Ishikawa (cell line): ENCODE results near the gene VEGFA.

Source experiments
- CEBPB ChIP-seq: IDR thresholded peaks from 2 replicates; pipeline ENCODE4 v1.6.1; 2012
- CREB1 ChIP-seq: IDR thresholded peaks from 2 replicates; pipeline ENCODE4 v1.6.1; 2012; ENCODE audit warnings: low read depth
- EGR1 ChIP-seq: IDR thresholded peaks from 2 replicates; pipeline ENCODE4 v1.6.1; 2012
- EP300 ChIP-seq: IDR thresholded peaks from 2 replicates; pipeline ENCODE4 v1.6.1; 2012; ENCODE audit warnings: borderline replicate concordance
- FOXM1 ChIP-seq: IDR thresholded peaks from 2 replicates; pipeline ENCODE4 v1.6.1; 2012; ENCODE audit warnings: low read depth, borderline replicate concordance
- MAX ChIP-seq: IDR thresholded peaks from 2 replicates; pipeline ENCODE4 v1.6.1; 2012
- NFIC ChIP-seq: IDR thresholded peaks from 2 replicates; pipeline ENCODE4 v1.6.1; 2012
- RAD21 ChIP-seq: IDR thresholded peaks from 2 replicates; pipeline ENCODE4 v1.6.1; 2012; ENCODE audit warnings: low read depth
- REST ChIP-seq: IDR thresholded peaks from 2 replicates; pipeline ENCODE4 v1.6.1; 2012; ENCODE audit warnings: low read depth, mild to moderate bottlenecking
- TAF1 ChIP-seq: IDR thresholded peaks from 2 replicates; pipeline ENCODE4 v1.6.1; 2012; ENCODE audit warnings: low read depth, mild to moderate bottlenecking
- TCF12 ChIP-seq: IDR thresholded peaks from 2 replicates; pipeline ENCODE4 v1.6.1; 2012; ENCODE audit warnings: low read depth
- TEAD4 ChIP-seq: IDR thresholded peaks from 2 replicates; pipeline ENCODE4 v1.6.1; 2012
- USF1 ChIP-seq: IDR thresholded peaks from 2 replicates; pipeline ENCODE4 v1.6.1; 2012
- YY1 ChIP-seq: IDR thresholded peaks from 2 replicates; pipeline ENCODE4 v1.6.1; 2012; ENCODE audit warnings: low read depth
- ZBTB7A ChIP-seq: IDR thresholded peaks from 2 replicates; pipeline ENCODE4 v1.6.1; 2012; ENCODE audit warnings: low read depth

Gene VEGFA

GRCh38 chr6:43741829-43742228 is 28.2 kb upstream of the VEGFA start:
- TF ChIP-seq MAX (no peak), CEBPB (no peak), ZBTB7A (no peak)

- TF ChIP-seq TEAD4: no peak
- TF ChIP-seq USF1: no peak
Measured at GRCh38 chr6:43742285-43742684, 27.7 kb upstream of the VEGFA start.

- TF ChIP-seq TAF1 (no peak), NFIC (no peak), EGR1 (no peak), TEAD4 (no peak), MAX (no peak), ZBTB7A (no peak), CREB1 (no peak), EP300 (no peak), CEBPB (no peak), REST (no peak), FOXM1 (no peak)
Measured at GRCh38 chr6:43742931-43743632, 26.9 kb upstream of the VEGFA start.

- TF ChIP-seq FOXM1 (no peak), CEBPB (no peak), REST (no peak), EP300 (no peak), TCF12 (no peak), TAF1 (no peak), YY1 (no peak), USF1 (no peak), RAD21 (no peak), TEAD4 (no peak), ZBTB7A (no peak), EGR1 (no peak), MAX (no peak), NFIC (no peak), CREB1 (no peak)
Measured at GRCh38 chr6:43743682-43744381, 26.2 kb upstream of the VEGFA start.

- TF ChIP-seq CREB1: no peak
Measured at GRCh38 chr6:43744491-43744890, 25.5 kb upstream of the VEGFA start.

GRCh38 chr6:43744931-43745727 is 24.9 kb upstream of the VEGFA start:
- TF ChIP-seq NFIC (no peak), MAX (no peak), ZBTB7A (no peak), CREB1 (no peak), TCF12 (no peak), FOXM1 (no peak), CEBPB (no peak), USF1 (no peak), EP300 (no peak), RAD21 (no peak)
